ENCODE measurements around the gene SDHD. TPM values are rescaled to one million over a fixed set of nuclear protein-coding genes. Genes with fewer than 3 reads are reported as not detected.
"Not testable (repeated sequence)": the region's sequence is repeated elsewhere in the genome, so short reads cannot be mapped to it uniquely, and the experiment has no call there.

The SDHD gene
- total RNA-seq, result 100 to 1,000 TPM; 112 to 148 (median 128) TPM

- DNase-seq (ENCODE audit: extremely low spot score), result peak; percentile 98
- intact Hi-C loops (cut with DNase I), result loop anchor here (10.0 kb wide), 2 partner anchors 212 to 1228 kb away; partner anchors contain the start of genes ALG9, CFAP68, FDXACB1 and TTC12
- peak; percentile 90 to 97 for TF ChIP-seq POLR2AphosphoS5 (IDR thresholded peaks at IDR 0.05)
- TF ChIP-seq POLR2A (IDR thresholded peaks at IDR 0.05; ENCODE audit: low read depth), result peak; percentile 56
- peak; percentile 12 to 37 (median 31) for TF ChIP-seq CTCF (IDR thresholded peaks at IDR 0.05)
- TF ChIP-seq EP300 (IDR thresholded peaks at IDR 0.05), result no peak
- H3K9me3 ChIP-seq, result no peaks in the 10 kb centered on the region
- H3K4me1 ChIP-seq, result peaks cover 41 to 47% (median 43%) of the 10 kb centered on the region in 4 donors
- H3K27me3 ChIP-seq, result no peaks in the 10 kb centered on the region
- under 1% methylated on average over 41 of the region's 45 CpGs for WGBS
- peak within 1 kb of the TSS; percentile 66 to 95 (median 76) for H3K4me3 ChIP-seq
- peak within 1 kb of the TSS; percentile 79 to 84 (median 83) for H3K27ac ChIP-seq (replicated peaks in 1 of 4)
- H3K36me3 ChIP-seq, result peaks cover 48 to 77% (median 70%) of the 10 kb centered on the region in 4 donors
Observed at GRCh38 chr11:112086422-112087191, at the start of gene SDHD, which contains the start of gene TIMM8B. SDHD (plus strand) TSS chr11:112086873; CDS start chr11:112086908, 35 bp downstream. TIMM8B (minus strand) TSS chr11:112086756; CDS start chr11:112086723, 33 bp downstream.

GRCh38 chr11:112037527-112037926 lies 49.1 kb upstream of the SDHD start:
- Histone ChIP-seq H3K27ac (replicated peaks in 1 of 4) (no peak overlapping the region), H3K4me3 (no peak overlapping the region), H3K9me3 (no peaks in the 10 kb centered on the region), H3K27me3 (no peaks in the 10 kb centered on the region), H3K36me3 (peaks cover 30 to 86% (median 70%) of the 10 kb centered on the region in 4 donors), H3K4me1 (no peaks in the 10 kb centered on the region)
- DNase-seq (ENCODE audit: extremely low spot score), result no peak
- intact Hi-C loops (cut with DNase I), result no loop called here
- no peak for TF ChIP-seq EP300 (IDR thresholded peaks at IDR 0.05)
- no peak for TF ChIP-seq POLR2A (IDR thresholded peaks at IDR 0.05; ENCODE audit: low read depth)
- no peak for TF ChIP-seq CTCF (IDR thresholded peaks at IDR 0.05)
- TF ChIP-seq POLR2AphosphoS5 (IDR thresholded peaks at IDR 0.05), result no peak

- Histone ChIP-seq H3K36me3 (peaks cover 40 to 86% (median 67%) of the 10 kb centered on the region in 4 donors), H3K9me3 (no peaks in the 10 kb centered on the region), H3K4me3 (no peak overlapping the region), H3K27me3 (no peaks in the 10 kb centered on the region), H3K27ac (replicated peaks in 1 of 4) (no peak overlapping the region), H3K4me1 (no peaks in the 10 kb centered on the region)
- intact Hi-C loops (cut with DNase I), result no loop called here
- 67% methylated on average over 6 of the region's 6 CpGs for WGBS
- no peak for DNase-seq (ENCODE audit: extremely low spot score)
- no peak for TF ChIP-seq EP300 (IDR thresholded peaks at IDR 0.05)
- no peak for TF ChIP-seq CTCF (IDR thresholded peaks at IDR 0.05)
- TF ChIP-seq POLR2AphosphoS5 (IDR thresholded peaks at IDR 0.05), result no peak
- no peak for TF ChIP-seq POLR2A (IDR thresholded peaks at IDR 0.05; ENCODE audit: low read depth)
Observed at GRCh38 chr11:112042161-112042960, 44.3 kb upstream of the SDHD start.

- H3K4me1 ChIP-seq, result no peaks in the 10 kb centered on the region
- DNase-seq (ENCODE audit: extremely low spot score), result no peak
- H3K27ac ChIP-seq (replicated peaks in 1 of 4), result no peak overlapping the region
- no peaks in the 10 kb centered on the region for H3K9me3 ChIP-seq
- no peak overlapping the region for H3K4me3 ChIP-seq
- peaks cover 35 to 86% (median 66%) of the 10 kb centered on the region in 4 donors for H3K36me3 ChIP-seq
- TF ChIP-seq POLR2A (IDR thresholded peaks at IDR 0.05; ENCODE audit: low read depth), result no peak
- 94% methylated on average over 2 of the region's 2 CpGs for WGBS
- intact Hi-C loops (cut with DNase I), result no loop called here
- H3K27me3 ChIP-seq, result no peaks in the 10 kb centered on the region
Observed at GRCh38 chr11:112042961-112043304, 43.7 kb upstream of the SDHD start.

GRCh38 chr11:112044961-112045360 lies 41.7 kb upstream of the SDHD start:
- H3K27me3 ChIP-seq, result no peaks in the 10 kb centered on the region
- DNase-seq (ENCODE audit: extremely low spot score), result no peak
- TF ChIP-seq POLR2AphosphoS5 (IDR thresholded peaks at IDR 0.05) (no peak), POLR2A (IDR thresholded peaks at IDR 0.05; ENCODE audit: low read depth) (no peak), CTCF (IDR thresholded peaks at IDR 0.05) (no peak), EP300 (IDR thresholded peaks at IDR 0.05) (no peak)
- 100% methylated on average over 4 of the region's 4 CpGs for WGBS
- H3K9me3 ChIP-seq, result no peaks in the 10 kb centered on the region
- H3K4me3 ChIP-seq, result no peak overlapping the region
- peaks cover 0 to 9% (median 3%) of the 10 kb centered on the region in 4 donors for H3K4me1 ChIP-seq
- H3K27ac ChIP-seq (replicated peaks in 1 of 4), result no peak overlapping the region
- peaks cover 21 to 74% (median 53%) of the 10 kb centered on the region in 4 donors for H3K36me3 ChIP-seq
- intact Hi-C loops (cut with DNase I), result no loop called here

GRCh38 chr11:112046647-112047046 lies 40.0 kb upstream of the SDHD start:
- H3K4me1 ChIP-seq; DNase-seq (ENCODE audit: extremely low spot score); H3K4me3 ChIP-seq; H3K9me3 ChIP-seq; H3K27ac ChIP-seq (replicated peaks in 1 of 4); intact Hi-C loops (cut with DNase I); H3K27me3 ChIP-seq: not testable (repeated sequence)
- peaks cover 28 to 80% (median 56%) of the 10 kb centered on the region in 4 donors for H3K36me3 ChIP-seq
- WGBS, result 97% methylated on average over 2 of the region's 2 CpGs

- H3K4me1 ChIP-seq; H3K9me3 ChIP-seq; H3K4me3 ChIP-seq; H3K27me3 ChIP-seq; DNase-seq (ENCODE audit: extremely low spot score); intact Hi-C loops (cut with DNase I): not testable (repeated sequence)
- Histone ChIP-seq H3K27ac (replicated peaks in 1 of 4) (peak overlapping the region in 3 of 4 donors; percentile 2 to 45 (median 31)), H3K36me3 (peaks cover 38 to 86% (median 68%) of the 10 kb centered on the region in 4 donors)
- WGBS, result 95% methylated on average over 3 of the region's 3 CpGs
Observed at GRCh38 chr11:112048256-112048655, 38.4 kb upstream of the SDHD start.
